Hepatocyte (in vitro differentiated cells): ENCODE measurements around the gene PDXP.

ENCODE experiments used
- CTCF ChIP-seq: fragments of 200-600 bp; sonication (generic); IDR thresholded peaks from 2 replicates; pipeline ENCODE4 v1.5.1; 2016; ENCODE audit warnings: antibody characterized with exemption, mild to moderate bottlenecking; ENCODE audit not compliant: poor library complexity
- EZH2phosphoT487 ChIP-seq: fragments of 200-600 bp; sonication (generic); IDR thresholded peaks from one replicate; pipeline ENCODE4 v1.6.1; 2018; ENCODE audit warnings: antibody characterized with exemption, mild to moderate bottlenecking, low read depth, moderate library complexity; ENCODE audit not compliant: unreplicated experiment, severe bottlenecking

GRCh38 chr22:37632174-37633088 is 26.1 kb upstream of the PDXP start:
- TF ChIP-seq CTCF (no peak), EZH2phosphoT487 (no peak)
